ENCODE data around the gene MRPS30. TPM values are rescaled to one million over a fixed set of nuclear protein-coding genes. Genes with fewer than 3 reads are reported as not detected.

MRPS30 gene
- total and polyA plus RNA-seq, 2 donors (not counting 1 experiment from before 2014, with no cell fraction given), result 25.1 to 74.0 TPM

GRCh38 chr5:44847206-44847852, 38.6 kb downstream of the MRPS30 start:
- no peak overlapping the region for H3K4me3 ChIP-seq (replicated peaks in 1 of 4; ENCODE audit: control extremely low read depth in 1 of 4, insufficient read depth in 1 of 4, low read depth in 3 of 4, low read length in 4 of 4)
- no peak for DNase-seq (ENCODE audit: low read depth in 2 of 2)
- H4K20me1 ChIP-seq (ENCODE audit: control insufficient read depth, extremely low read depth, insufficient read depth, low read length), result no peaks in the 10 kb centered on the region
- no peak overlapping the region for H2AFZ ChIP-seq (ENCODE audit: low read length)
- H3K27ac ChIP-seq (ENCODE audit: insufficient read depth, low read length), result no peak overlapping the region
- no peaks in the 10 kb centered on the region for H3K36me3 ChIP-seq (ENCODE audit: control insufficient read depth, insufficient read depth, low read length)
- H3K9me3 ChIP-seq (ENCODE audit: control insufficient read depth, insufficient read depth, low read depth, low read length), result no peaks in the 10 kb centered on the region
- no peak overlapping the region for H3K4me2 ChIP-seq (ENCODE audit: extremely low read depth, insufficient read depth, low read length)
- H3K79me2 ChIP-seq (ENCODE audit: control insufficient read depth, insufficient read depth, low read length), result no peaks in the 10 kb centered on the region
- no peaks in the 10 kb centered on the region for H3K27me3 ChIP-seq (ENCODE audit: control insufficient read depth, insufficient read depth, low read length)
- TF ChIP-seq EZH2 (IDR thresholded peaks at IDR 0.05; ENCODE audit: low read length, missing control alignments), result no peak
- no peak for TF ChIP-seq CTCF (conservative IDR thresholded peaks at IDR 0.05 in 1 of 2, IDR thresholded peaks at IDR 0.05 in 1 of 2; ENCODE audit: low read depth in 1 of 2, low read length in 2 of 2)
- no peaks in the 10 kb centered on the region for H3K4me1 ChIP-seq (ENCODE audit: control insufficient read depth, extremely low read depth, insufficient read depth, low read length)
- H3K9ac ChIP-seq (ENCODE audit: insufficient read depth, low read length), result no peak overlapping the region

- no peak for DNase-seq (ENCODE audit: low read depth in 2 of 2)
- H3K27me3 ChIP-seq (ENCODE audit: control insufficient read depth, insufficient read depth, low read length), result no peaks in the 10 kb centered on the region
- H4K20me1 ChIP-seq (ENCODE audit: control insufficient read depth, extremely low read depth, insufficient read depth, low read length), result no peaks in the 10 kb centered on the region
- no peaks in the 10 kb centered on the region for H3K4me1 ChIP-seq (ENCODE audit: control insufficient read depth, extremely low read depth, insufficient read depth, low read length)
- H3K9ac ChIP-seq (ENCODE audit: insufficient read depth, low read length), result no peak overlapping the region
- TF ChIP-seq EZH2 (IDR thresholded peaks at IDR 0.05; ENCODE audit: low read length, missing control alignments) (no peak), CTCF (conservative IDR thresholded peaks at IDR 0.05 in 1 of 2, IDR thresholded peaks at IDR 0.05 in 1 of 2; ENCODE audit: low read depth in 1 of 2, low read length in 2 of 2) (no peak)
- H3K27ac ChIP-seq (ENCODE audit: insufficient read depth, low read length), result no peak overlapping the region
- no peak overlapping the region for H3K4me2 ChIP-seq (ENCODE audit: extremely low read depth, insufficient read depth, low read length)
- H3K36me3 ChIP-seq (ENCODE audit: control insufficient read depth, insufficient read depth, low read length), result no peaks in the 10 kb centered on the region
- no peak overlapping the region for H2AFZ ChIP-seq (ENCODE audit: low read length)
- H3K9me3 ChIP-seq (ENCODE audit: control insufficient read depth, insufficient read depth, low read depth, low read length), result no peaks in the 10 kb centered on the region
- no peak overlapping the region for H3K4me3 ChIP-seq (replicated peaks in 1 of 4; ENCODE audit: control extremely low read depth in 1 of 4, insufficient read depth in 1 of 4, low read depth in 3 of 4, low read length in 4 of 4)
- H3K79me2 ChIP-seq (ENCODE audit: control insufficient read depth, insufficient read depth, low read length), result no peaks in the 10 kb centered on the region
Measured at GRCh38 chr5:44860267-44860666, 51.5 kb downstream of the MRPS30 start.

- no peaks in the 10 kb centered on the region for H4K20me1 ChIP-seq (ENCODE audit: control insufficient read depth, extremely low read depth, insufficient read depth, low read length)
- H3K4me1 ChIP-seq (ENCODE audit: control insufficient read depth, extremely low read depth, insufficient read depth, low read length), result no peaks in the 10 kb centered on the region
- no peak overlapping the region for H3K4me3 ChIP-seq (replicated peaks in 1 of 4; ENCODE audit: control extremely low read depth in 1 of 4, insufficient read depth in 1 of 4, low read depth in 3 of 4, low read length in 4 of 4)
- peak; percentile 33 to 49 for DNase-seq (ENCODE audit: low read depth in 2 of 2)
- no peak overlapping the region for H3K9ac ChIP-seq (ENCODE audit: insufficient read depth, low read length)
- H3K79me2 ChIP-seq (ENCODE audit: control insufficient read depth, insufficient read depth, low read length), result no peaks in the 10 kb centered on the region
- H3K27me3 ChIP-seq (ENCODE audit: control insufficient read depth, insufficient read depth, low read length), result no peaks in the 10 kb centered on the region
- no peak overlapping the region for H2AFZ ChIP-seq (ENCODE audit: low read length)
- no peaks in the 10 kb centered on the region for H3K36me3 ChIP-seq (ENCODE audit: control insufficient read depth, insufficient read depth, low read length)
- no peak overlapping the region for H3K4me2 ChIP-seq (ENCODE audit: extremely low read depth, insufficient read depth, low read length)
- no peak overlapping the region for H3K27ac ChIP-seq (ENCODE audit: insufficient read depth, low read length)
- H3K9me3 ChIP-seq (ENCODE audit: control insufficient read depth, insufficient read depth, low read depth, low read length), result no peaks in the 10 kb centered on the region
- TF ChIP-seq EZH2 (IDR thresholded peaks at IDR 0.05; ENCODE audit: low read length, missing control alignments) (no peak), CTCF (conservative IDR thresholded peaks at IDR 0.05 in 1 of 2, IDR thresholded peaks at IDR 0.05 in 1 of 2; ENCODE audit: low read depth in 1 of 2, low read length in 2 of 2) (peak; percentile 26 to 39)
Measured at GRCh38 chr5:44862808-44863207, 54.1 kb downstream of the MRPS30 start.

Data from fibroblast of lung (primary cell).